Natural killer cell treated with Interleukin-12 subunit alpha and Interleukin-12 subunit beta and Interleukin-15 and Interleukin-18, amount 100 ng/mL, for 72 hours (primary cell): ENCODE data around the gene LGALSL. TPM values are rescaled to one million over a fixed set of nuclear protein-coding genes. Genes with fewer than 3 reads are reported as not detected.
A peak's percentile ranks its signal among the peaks of the same experiment; 100 is the strongest.

Experiments
- ATAC-seq, 2 donors: fragments of 150-1000 bp; cut with Tn5 transposase in 1 of 2; sonication (Bioruptor Pico), chemical (Tn5 transposase) in 1 of 2; 2 replicates each; pipeline ENCODE4 v1.10.0; 2021
- DNase-seq: peaks from one replicate; pipeline ENCODE4 v3.0.0; 2022; ENCODE audit warnings: low spot score
- H3K27ac Mint-ChIP-seq, 2 donors: 1 replicate in 1 of 2; 2 replicates in 1 of 2; pipeline ENCODE4 v1.8.0; 2022; ENCODE audit warnings: mixed read lengths in 2 of 2, mild to moderate bottlenecking in 1 of 2, moderate library complexity in 1 of 2
- H3K27me3 Mint-ChIP-seq, 2 donors: 1 replicate in 1 of 2; 2 replicates in 1 of 2; pipeline ENCODE4 v1.8.0; 2022; ENCODE audit warnings: mixed read lengths in 2 of 2
- H3K36me3 Mint-ChIP-seq: one replicate; pipeline ENCODE4 v1.8.0; 2022; ENCODE audit warnings: mixed read lengths
- H3K4me1 Mint-ChIP-seq, 2 donors: 1 replicate in 1 of 2; 2 replicates in 1 of 2; pipeline ENCODE4 v1.8.0; 2022; ENCODE audit warnings: low read depth in 2 of 2, mixed read lengths in 2 of 2, mild to moderate bottlenecking in 1 of 2
- H3K4me3 Mint-ChIP-seq: one replicate; pipeline ENCODE4 v1.8.0; 2022; ENCODE audit warnings: mixed read lengths
- H3K9me3 Mint-ChIP-seq: 2 replicates; pipeline ENCODE4 v1.8.0; 2022; ENCODE audit warnings: mixed read lengths
- total RNA-seq, 2 donors: library from RNA; stranded (reverse); gene quantifications; one replicate each; pipeline ENCODE4 v1.2.3, GENCODE V29; 2022

LGALSL gene
- under 1 TPM; 0.31 to 0.50 TPM for total RNA-seq

DNA sequence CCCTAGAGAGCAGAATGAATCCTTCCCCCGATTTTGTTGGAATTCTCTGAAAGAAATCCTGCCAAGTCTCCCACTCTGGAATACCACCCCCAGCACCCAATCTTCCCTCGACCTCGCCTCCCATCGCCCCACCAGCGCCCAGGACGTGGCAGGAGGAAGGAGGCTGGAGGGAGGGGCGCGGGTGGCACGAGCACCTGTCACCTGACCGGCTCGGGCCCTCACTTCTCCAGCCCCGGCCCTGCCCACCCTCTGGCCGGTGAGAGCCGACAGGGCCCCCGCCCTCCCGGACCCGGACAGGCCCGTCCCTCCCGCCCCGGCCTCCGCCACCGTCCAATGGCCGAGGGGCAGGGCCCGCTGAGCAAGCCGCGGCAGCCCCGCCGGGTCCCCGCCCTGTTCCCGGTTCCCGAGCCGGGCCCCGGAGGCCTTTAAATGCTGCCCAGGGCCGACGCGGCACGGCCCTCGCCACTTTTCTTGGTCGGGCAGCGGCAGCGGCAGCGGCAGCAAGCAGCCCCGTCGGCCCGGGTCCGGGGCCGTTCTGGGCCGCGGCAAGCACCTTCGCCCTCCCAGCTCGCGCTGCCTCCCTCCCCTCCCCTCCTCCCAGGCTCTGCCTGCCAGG, at the start of gene LGALSL:
LGALSL (plus strand) TSS at position 393 of the 616 bp plus-strand sequence. CDS start 384 bp downstream, outside the sequence.
- Mint-ChIP-seq H3K27me3 (peaks cover 15 to 28% of the 10 kb centered on the region in 2 donors), H3K4me1 (peaks cover 0 to 6% of the 10 kb centered on the region in 2 donors), H3K9me3 (no peaks in the 10 kb centered on the region), H3K27ac (no peak within 1 kb of the TSS), H3K36me3 (no peaks in the 10 kb centered on the region), H3K4me3 (peak within 1 kb of the TSS; percentile 76)
- ATAC-seq: peak; percentile 74 to 77
- no peak for DNase-seq

DNA sequence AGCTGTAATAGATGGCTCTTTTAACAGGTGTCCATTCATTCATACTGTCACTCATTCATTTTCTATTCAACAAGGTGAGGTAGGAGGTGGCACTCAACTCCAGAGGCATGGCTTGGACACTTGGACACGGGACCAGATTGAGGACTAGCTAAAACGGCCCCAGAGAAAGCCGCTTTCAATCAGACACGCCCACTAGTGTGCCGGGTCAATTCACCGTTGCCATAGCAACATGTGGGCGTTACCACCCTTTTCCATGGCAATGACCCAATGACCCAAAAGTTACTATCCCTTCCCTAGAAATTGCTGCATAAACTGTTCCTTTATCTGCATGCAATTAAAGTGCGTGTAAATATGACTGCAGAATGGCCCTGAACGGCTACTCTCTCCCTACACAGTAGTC, 49.2 kb upstream of the LGALSL start:
- Mint-ChIP-seq H3K4me1 (no peaks in the 10 kb centered on the region), H3K36me3 (no peaks in the 10 kb centered on the region), H3K27me3 (peaks cover 7 to 14% of the 10 kb centered on the region in 2 donors), H3K27ac (no peak overlapping the region), H3K4me3 (no peak overlapping the region), H3K9me3 (no peaks in the 10 kb centered on the region)
- ATAC-seq (no peak), DNase-seq (no peak)

DNA sequence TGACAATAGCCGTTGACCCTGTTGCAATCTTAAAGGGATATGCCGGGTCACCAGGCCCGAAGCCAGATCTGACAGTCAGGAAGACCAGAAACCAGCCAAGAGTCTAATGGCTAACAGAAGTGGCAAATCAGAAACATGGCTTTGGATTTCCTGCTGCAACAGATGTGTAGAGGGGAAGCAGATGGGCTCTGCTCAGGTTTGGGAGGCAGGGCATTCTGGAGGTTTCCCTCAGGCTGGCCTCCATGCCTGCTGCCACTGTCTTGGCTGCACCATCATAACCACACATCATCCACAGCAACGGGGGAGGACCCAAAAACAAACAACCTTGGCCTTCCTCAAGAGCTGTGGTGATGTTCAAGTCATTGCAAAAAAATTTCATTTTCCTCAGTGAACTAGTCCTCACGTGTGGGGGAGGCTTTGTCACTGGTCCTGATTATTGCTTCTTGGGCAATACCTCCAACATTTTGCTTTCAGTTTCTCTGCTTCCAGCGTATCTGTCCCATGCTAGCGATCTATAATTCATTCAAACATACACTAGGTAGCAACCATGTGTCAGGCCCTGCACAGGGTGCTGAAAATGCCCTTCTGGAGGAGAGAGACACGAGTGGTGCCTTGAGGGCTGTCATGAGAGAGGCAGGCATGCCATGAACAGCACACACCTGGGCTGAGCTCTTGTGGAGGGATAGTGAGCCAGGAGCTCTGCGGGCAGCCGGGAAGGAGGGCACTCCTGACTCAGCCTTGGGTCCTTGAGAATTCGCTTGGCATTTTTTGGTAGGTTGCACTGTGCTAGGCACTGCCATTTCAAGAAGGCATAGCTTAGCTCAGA, 48.2 kb upstream of the LGALSL start:
- H3K36me3 Mint-ChIP-seq: no peaks in the 10 kb centered on the region

DNA sequence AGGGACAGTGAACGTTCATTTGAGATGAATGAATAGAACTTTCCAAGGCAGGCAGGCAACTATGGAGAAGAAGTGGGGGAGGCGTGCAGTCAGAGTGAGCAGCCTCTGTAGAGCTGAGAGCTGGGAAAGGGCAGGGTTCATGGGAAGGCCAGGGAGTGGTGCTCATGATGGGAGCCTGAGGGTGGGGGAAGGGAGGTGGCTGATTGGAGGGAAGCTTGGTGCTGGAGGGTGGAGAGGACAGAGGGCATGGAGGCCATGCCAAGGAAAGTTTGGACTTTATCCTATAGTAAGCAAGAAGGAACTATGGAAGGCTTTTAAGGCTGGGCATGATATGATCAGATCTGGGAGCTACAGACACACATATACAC, 47.6 kb upstream of the LGALSL start:
- Mint-ChIP-seq H3K27ac (no peak overlapping the region), H3K27me3 (peaks cover 4 to 9% of the 10 kb centered on the region in 2 donors), H3K36me3 (no peaks in the 10 kb centered on the region), H3K4me1 (no peaks in the 10 kb centered on the region), H3K4me3 (no peak overlapping the region), H3K9me3 (no peaks in the 10 kb centered on the region)
- DNase-seq (no peak), ATAC-seq (peak in 1 of 2 donors; percentile 10)

More for the DNA sequence above, 48.2 kb upstream of the LGALSL start:
- Mint-ChIP-seq H3K9me3 (no peaks in the 10 kb centered on the region), H3K27ac (no peak overlapping the region), H3K27me3 (peaks cover 4 to 10% of the 10 kb centered on the region in 2 donors), H3K4me1 (no peaks in the 10 kb centered on the region), H3K4me3 (no peak overlapping the region)
- DNase-seq (no peak), ATAC-seq (peak in 1 of 2 donors; percentile 34)

DNA sequence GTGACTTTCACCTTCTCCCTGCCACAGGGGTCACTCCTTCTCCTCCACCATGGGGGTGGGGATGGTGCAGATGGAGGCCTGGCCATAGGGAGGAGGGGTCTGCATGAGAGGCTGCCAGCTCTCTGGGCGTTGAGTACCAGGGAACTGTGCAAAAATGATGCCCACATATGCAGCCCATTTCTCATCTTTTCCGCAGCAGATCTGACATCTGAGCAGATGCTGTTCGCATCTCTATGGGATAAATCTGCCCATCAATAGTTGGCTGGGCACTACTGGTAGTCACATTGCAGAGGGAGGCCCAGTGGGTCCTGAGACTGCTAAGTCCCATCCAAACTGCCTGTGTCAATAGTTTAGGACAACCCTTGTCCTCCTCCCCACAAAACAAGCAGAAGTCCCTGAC, 45.9 kb upstream of the LGALSL start:
- Mint-ChIP-seq H3K27ac (no peak overlapping the region), H3K36me3 (no peaks in the 10 kb centered on the region), H3K9me3 (no peaks in the 10 kb centered on the region), H3K4me1 (no peaks in the 10 kb centered on the region), H3K4me3 (no peak overlapping the region), H3K27me3 (peaks cover under 1 to 9% of the 10 kb centered on the region in 2 donors)
- DNase-seq (no peak), ATAC-seq (no peak)

DNA sequence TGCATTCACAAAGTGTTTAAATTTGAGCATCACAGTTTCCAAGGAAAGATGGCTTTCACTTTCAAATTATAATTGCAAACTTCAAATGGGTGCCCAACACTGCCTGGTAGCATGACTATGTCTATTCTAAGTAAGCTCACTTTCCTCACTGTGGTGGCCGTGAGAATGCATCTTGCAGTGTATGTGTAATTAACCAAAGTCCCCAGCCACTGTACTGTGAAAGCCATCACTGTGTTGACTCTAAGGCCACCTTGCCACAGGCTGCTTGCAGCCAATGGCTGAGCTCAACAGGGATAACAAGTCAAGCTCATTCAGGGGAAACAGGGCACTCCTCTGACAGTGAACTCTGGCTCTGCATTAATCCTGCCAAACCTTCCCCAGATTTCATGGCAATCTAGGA, 43.3 kb upstream of the LGALSL start:
- no peaks in the 10 kb centered on the region for H3K4me1 Mint-ChIP-seq
- H3K36me3 Mint-ChIP-seq: no peaks in the 10 kb centered on the region
- no peak overlapping the region for H3K4me3 Mint-ChIP-seq
- no peaks in the 10 kb centered on the region for H3K9me3 Mint-ChIP-seq
- no peak for DNase-seq
- peak in 1 of 2 donors; percentile 29 for ATAC-seq
- peaks cover 0 to 9% of the 10 kb centered on the region in 2 donors for H3K27me3 Mint-ChIP-seq
- H3K27ac Mint-ChIP-seq: no peak overlapping the region

DNA sequence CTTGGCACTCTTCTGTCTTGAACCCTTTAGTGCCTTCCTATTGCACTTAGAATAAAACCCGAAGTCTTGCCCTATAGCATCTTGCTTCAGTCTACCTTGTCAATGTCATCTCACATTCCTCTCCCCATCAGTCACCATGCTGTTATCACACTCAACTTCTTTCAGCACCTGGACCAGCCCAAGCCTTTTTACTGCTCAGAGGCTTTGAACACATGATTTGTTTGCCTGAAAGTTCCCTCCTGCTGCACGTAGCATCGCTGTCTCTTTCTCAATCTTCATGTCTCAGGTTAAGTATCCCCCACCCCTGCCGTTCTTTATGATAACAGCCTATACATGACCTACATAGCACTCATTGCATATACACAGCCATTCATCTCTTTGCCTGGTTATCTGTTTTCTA, 41.3 kb upstream of the LGALSL start:
- Mint-ChIP-seq H3K27ac (no peak overlapping the region), H3K9me3 (no peaks in the 10 kb centered on the region), H3K4me1 (no peaks in the 10 kb centered on the region), H3K36me3 (no peaks in the 10 kb centered on the region), H3K27me3 (peaks cover 0 to 9% of the 10 kb centered on the region in 2 donors), H3K4me3 (no peak overlapping the region)
- DNase-seq (no peak), ATAC-seq (no peak)

DNA sequence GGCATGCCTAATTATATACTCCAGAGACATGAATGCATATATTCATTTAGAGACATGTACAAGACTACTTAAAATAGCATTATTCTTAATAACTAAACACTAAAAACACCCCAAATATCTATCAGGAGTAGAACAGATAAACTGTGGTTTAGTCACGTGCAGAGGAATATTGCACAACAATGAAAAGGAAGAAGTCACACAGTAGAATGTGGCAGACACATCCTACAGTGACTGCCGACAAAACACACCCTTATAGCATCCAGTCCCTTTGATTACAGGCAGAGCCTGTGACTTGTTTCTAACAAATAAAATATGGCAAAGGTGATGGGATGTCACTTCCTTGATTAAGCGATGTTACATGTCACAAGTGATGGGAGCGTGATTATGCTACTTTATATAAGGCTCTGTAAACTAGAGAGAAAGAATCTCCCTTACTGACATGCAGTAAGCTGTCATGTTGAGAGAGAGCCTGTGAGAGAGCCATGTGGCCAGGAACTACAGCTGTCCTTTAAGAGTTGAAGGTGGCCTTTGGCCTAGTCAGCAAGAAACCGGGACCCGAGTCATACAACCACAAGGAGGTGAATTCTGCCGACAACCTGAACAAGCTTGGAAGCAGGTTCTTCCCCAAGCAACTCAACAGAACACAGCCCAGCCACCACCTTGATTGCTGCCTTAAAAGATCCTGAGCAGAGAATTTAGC, 39.1 kb upstream of the LGALSL start:
- ATAC-seq: no peak
- Mint-ChIP-seq H3K4me1 (no peaks in the 10 kb centered on the region), H3K36me3 (no peaks in the 10 kb centered on the region), H3K9me3 (no peaks in the 10 kb centered on the region), H3K4me3 (no peak overlapping the region), H3K27me3 (peaks cover 0 to 2% of the 10 kb centered on the region in 2 donors), H3K27ac (no peak overlapping the region)
- no peak for DNase-seq

DNA sequence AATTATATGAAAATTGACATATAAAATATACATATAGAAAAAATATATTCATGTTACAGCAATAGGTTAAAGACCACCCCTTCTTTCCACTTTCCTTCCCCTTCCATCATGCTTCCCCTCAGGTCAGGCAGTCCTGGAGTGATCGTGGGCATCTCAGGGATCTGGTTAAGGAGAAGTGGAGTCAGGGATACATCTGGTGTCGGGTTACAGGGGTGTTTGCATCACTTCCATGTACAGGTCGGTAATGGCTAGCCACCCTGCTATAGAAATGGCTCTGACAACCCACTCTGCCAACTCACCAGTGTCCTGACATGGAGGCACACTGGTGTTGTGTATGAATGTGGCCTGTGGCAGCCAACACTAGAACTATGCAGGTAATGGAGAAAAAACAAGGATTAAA, 36.3 kb upstream of the LGALSL start:
- Mint-ChIP-seq H3K27ac (no peak overlapping the region), H3K36me3 (no peaks in the 10 kb centered on the region), H3K4me3 (no peak overlapping the region), H3K27me3 (no peaks in the 10 kb centered on the region), H3K4me1 (no peaks in the 10 kb centered on the region), H3K9me3 (no peaks in the 10 kb centered on the region)
- no peak for ATAC-seq
- no peak for DNase-seq

DNA sequence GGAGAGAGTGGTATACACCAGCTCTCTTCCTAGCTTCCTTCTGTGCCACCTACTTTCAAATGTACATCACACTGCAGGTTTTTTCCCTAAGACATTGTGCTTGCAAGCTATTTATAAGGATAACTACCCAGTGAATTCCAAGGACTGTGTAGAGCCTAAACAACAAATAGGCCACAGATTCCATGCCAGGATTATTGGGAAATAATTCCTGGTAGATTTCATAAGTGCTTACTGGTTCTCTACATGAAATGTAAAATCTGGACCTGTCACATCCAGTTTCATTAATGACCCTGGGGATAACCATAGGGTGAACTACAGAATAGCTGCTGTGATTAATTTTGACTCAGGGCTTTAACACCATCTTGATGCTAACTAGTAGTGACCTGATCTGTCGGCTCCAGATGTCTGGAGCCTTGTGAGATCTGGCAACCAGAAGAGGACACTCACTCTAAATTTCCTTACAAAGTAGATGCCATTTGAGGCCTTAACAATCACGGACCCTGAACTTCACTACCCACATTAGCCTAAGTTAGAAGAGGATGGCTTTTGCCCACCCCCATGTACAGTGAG, 34.3 kb upstream of the LGALSL start:
- H3K9me3 Mint-ChIP-seq: no peaks in the 10 kb centered on the region
- H3K4me1 Mint-ChIP-seq: no peaks in the 10 kb centered on the region
- no peaks in the 10 kb centered on the region for H3K36me3 Mint-ChIP-seq
- H3K27me3 Mint-ChIP-seq: no peaks in the 10 kb centered on the region
- H3K4me3 Mint-ChIP-seq: no peak overlapping the region
- no peak overlapping the region for H3K27ac Mint-ChIP-seq
- no peak for ATAC-seq
- no peak for DNase-seq

DNA sequence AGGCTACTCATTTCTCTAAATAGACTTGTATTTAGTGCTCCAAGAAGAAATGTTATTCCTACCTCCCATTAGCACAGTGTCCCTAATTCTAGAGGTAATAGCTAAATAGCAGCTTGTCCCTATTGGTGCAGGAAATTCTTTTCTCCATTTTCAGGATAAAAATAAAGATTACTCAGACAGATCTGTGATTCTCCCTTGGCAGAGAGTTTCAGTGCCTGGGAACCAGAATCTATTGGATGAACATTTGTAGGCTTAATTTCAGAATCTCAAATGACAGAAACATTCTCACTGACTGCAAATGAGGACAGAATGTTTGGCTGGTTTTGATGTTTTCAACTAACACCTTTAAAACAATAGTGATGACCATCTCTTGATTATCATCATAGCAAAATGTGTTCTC, 33.3 kb upstream of the LGALSL start:
- ATAC-seq (no peak), DNase-seq (no peak)
- Mint-ChIP-seq H3K4me3 (no peak overlapping the region), H3K4me1 (no peaks in the 10 kb centered on the region), H3K9me3 (no peaks in the 10 kb centered on the region), H3K36me3 (no peaks in the 10 kb centered on the region), H3K27me3 (peaks cover 0 to 5% of the 10 kb centered on the region in 2 donors), H3K27ac (no peak overlapping the region)

DNA sequence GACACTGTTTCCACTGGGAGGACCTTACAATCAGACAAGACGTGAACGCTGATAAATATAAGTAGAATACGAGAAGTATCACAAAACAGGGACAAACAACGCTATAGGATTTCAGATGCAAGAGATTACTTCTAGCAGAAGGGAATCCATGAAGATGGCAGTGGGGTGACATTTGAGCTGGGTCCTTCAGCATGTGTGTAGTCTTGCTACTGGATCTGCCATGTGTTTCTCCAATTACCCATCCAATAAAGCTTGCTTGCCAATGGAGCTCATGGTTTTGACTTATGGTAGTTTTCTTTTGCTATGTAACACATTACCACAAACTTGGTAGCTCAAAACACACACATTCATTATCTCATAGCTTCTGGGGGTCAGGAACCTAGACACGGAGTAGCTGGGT, 32.8 kb upstream of the LGALSL start:
- no peak for DNase-seq
- Mint-ChIP-seq H3K27ac (no peak overlapping the region), H3K36me3 (no peaks in the 10 kb centered on the region), H3K4me1 (no peaks in the 10 kb centered on the region), H3K27me3 (peaks cover 0 to 5% of the 10 kb centered on the region in 2 donors), H3K9me3 (no peaks in the 10 kb centered on the region), H3K4me3 (no peak overlapping the region)
- ATAC-seq: no peak

DNA sequence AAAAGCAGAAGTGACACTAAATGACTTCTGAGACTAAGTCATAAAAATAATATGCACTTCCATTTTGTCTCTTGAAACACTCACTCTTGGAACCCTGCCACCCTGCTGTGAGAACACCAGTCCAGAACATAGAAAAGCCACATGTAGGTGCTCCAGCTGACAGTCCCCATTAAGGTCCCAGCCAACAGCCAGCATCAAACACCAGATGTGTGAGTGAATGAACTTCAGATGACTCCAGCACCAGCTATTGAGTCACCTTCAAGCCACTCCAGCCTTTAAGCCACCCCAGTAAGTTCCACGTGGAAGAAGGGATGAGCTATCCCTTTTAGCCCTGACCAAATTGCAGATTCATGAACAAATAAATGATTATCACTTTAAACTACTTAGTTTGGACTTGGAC, 31.5 kb upstream of the LGALSL start:
- ATAC-seq: no peak
- Mint-ChIP-seq H3K9me3 (no peaks in the 10 kb centered on the region), H3K4me3 (no peak overlapping the region), H3K27ac (no peak overlapping the region), H3K27me3 (peaks cover 0 to 5% of the 10 kb centered on the region in 2 donors), H3K36me3 (no peaks in the 10 kb centered on the region), H3K4me1 (no peaks in the 10 kb centered on the region)
- DNase-seq: no peak

DNA sequence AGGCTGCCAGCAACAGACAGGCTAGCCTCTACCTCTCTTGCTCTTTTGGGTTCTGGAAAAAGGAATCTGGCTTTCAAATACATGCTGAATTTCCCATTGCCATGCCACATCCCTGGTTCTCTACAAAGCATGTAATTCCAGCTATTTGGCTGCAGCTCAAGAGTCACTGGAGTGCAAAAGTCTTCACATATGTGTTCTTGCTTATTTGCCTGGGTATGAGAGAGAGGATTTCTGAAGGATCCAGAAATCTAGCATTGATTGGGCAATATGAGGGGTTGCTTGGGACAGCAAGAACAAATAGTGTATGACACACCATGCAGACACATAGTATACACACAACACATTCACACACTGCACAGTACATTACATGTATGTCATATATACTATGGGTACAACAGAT, 30.7 kb upstream of the LGALSL start:
- Mint-ChIP-seq H3K27ac (no peak overlapping the region), H3K4me3 (no peak overlapping the region), H3K9me3 (no peaks in the 10 kb centered on the region), H3K36me3 (no peaks in the 10 kb centered on the region), H3K4me1 (no peaks in the 10 kb centered on the region), H3K27me3 (peaks cover 0 to 5% of the 10 kb centered on the region in 2 donors)
- DNase-seq (no peak), ATAC-seq (no peak)
